ENCODE measurements around the gene EPS8L1.

EPS8L1 gene

GRCh38 chr19:55044286-55044685 lies 31.4 kb upstream of the EPS8L1 start:
- no peak overlapping the region for H3K4me3 ChIP-seq (ENCODE audit: low read length)
- TF ChIP-seq CTCF (conservative IDR thresholded peaks at IDR 0.05; ENCODE audit: low read depth, low read length) = no peak
- no peak for DNase-seq (ENCODE audit: low read depth)

- H3K4me3 ChIP-seq (ENCODE audit: low read length) = no peak overlapping the region
- DNase-seq (ENCODE audit: low read depth) = no peak
- no peak for TF ChIP-seq CTCF (conservative IDR thresholded peaks at IDR 0.05; ENCODE audit: low read depth, low read length)
Measured at GRCh38 chr19:55044771-55045716, 30.6 kb upstream of the EPS8L1 start.

GRCh38 chr19:55046975-55047622 lies 28.6 kb upstream of the EPS8L1 start:
- no peak overlapping the region for H3K4me3 ChIP-seq (ENCODE audit: low read length)
- DNase-seq (ENCODE audit: low read depth) = no peak
- no peak for TF ChIP-seq CTCF (conservative IDR thresholded peaks at IDR 0.05; ENCODE audit: low read depth, low read length)

GRCh38 chr19:55047951-55048350 lies 27.7 kb upstream of the EPS8L1 start:
- TF ChIP-seq CTCF (conservative IDR thresholded peaks at IDR 0.05; ENCODE audit: low read depth, low read length) = no peak
- no peak overlapping the region for H3K4me3 ChIP-seq (ENCODE audit: low read length)

GRCh38 chr19:55048446-55048845 lies 27.2 kb upstream of the EPS8L1 start:
- no peak overlapping the region for H3K4me3 ChIP-seq (ENCODE audit: low read length)
- DNase-seq (ENCODE audit: low read depth) = no peak
- no peak for TF ChIP-seq CTCF (conservative IDR thresholded peaks at IDR 0.05; ENCODE audit: low read depth, low read length)

More at GRCh38 chr19:55047951-55048350, 27.7 kb upstream of the EPS8L1 start:
- no peak for DNase-seq (ENCODE audit: low read depth)

GRCh38 chr19:55050749-55051532 lies 24.7 kb upstream of the EPS8L1 start:
- TF ChIP-seq CTCF (conservative IDR thresholded peaks at IDR 0.05; ENCODE audit: low read depth, low read length) = no peak
- no peak for DNase-seq (ENCODE audit: low read depth)

More at GRCh38 chr19:55050749-55051532, 24.7 kb upstream of the EPS8L1 start:
- H3K4me3 ChIP-seq (ENCODE audit: low read length) = no peak overlapping the region

Data from retinal pigment epithelial cell (primary cell).